Smooth muscle cell (in vitro differentiated cells): ENCODE results near the gene MPDU1. TPM values are rescaled to one million over a fixed set of nuclear protein-coding genes. Genes with fewer than 3 reads are reported as not detected.

Experiments
- DNase-seq: peaks from one replicate; lab custom pipeline; 2025; ENCODE audit not compliant: unreplicated experiment; lab: John Stamatoyannopoulos, UW
- H2AFZ ChIP-seq: fragments of 200-600 bp; sonication (generic); 2 replicates; pipeline ENCODE4 v1.6.0; 2016; ENCODE audit warnings: antibody characterized with exemption, low read depth, mild to moderate bottlenecking
- H3F3A ChIP-seq: fragments of 200-600 bp; sonication (generic); 2 replicates; pipeline ENCODE4 v1.6.0; 2017; ENCODE audit warnings: antibody characterized with exemption, low read depth
- H3K27ac ChIP-seq: fragments of 200-600 bp; sonication (generic); 2 replicates; pipeline ENCODE4 v1.5.1; 2016; ENCODE audit warnings: low read depth, mild to moderate bottlenecking
- H3K27me3 ChIP-seq: fragments of 200-600 bp; sonication (generic); 2 replicates; pipeline ENCODE4 v1.6.1; 2016; ENCODE audit warnings: low read depth, mild to moderate bottlenecking
- H3K36me3 ChIP-seq: fragments of 200-600 bp; sonication (generic); 2 replicates; pipeline ENCODE4 v1.5.1; 2016; ENCODE audit warnings: low read depth
- H3K4me1 ChIP-seq: fragments of 200-600 bp; sonication (generic); 2 replicates; pipeline ENCODE4 v1.5.1; 2016; ENCODE audit warnings: low read depth
- H3K4me2 ChIP-seq: fragments of 200-600 bp; sonication (generic); 2 replicates; pipeline ENCODE4 v1.6.0; 2016; ENCODE audit warnings: mild to moderate bottlenecking
- H3K4me3 ChIP-seq: fragments of 200-600 bp; sonication (generic); 2 replicates; pipeline ENCODE4 v1.5.1; 2016; ENCODE audit warnings: mild to moderate bottlenecking
- H3K79me2 ChIP-seq: fragments of 200-600 bp; sonication (generic); 2 replicates; pipeline ENCODE4 v1.6.0; 2016; ENCODE audit warnings: low read depth, mild to moderate bottlenecking
- H3K9ac ChIP-seq: fragments of 200-600 bp; sonication (generic); 2 replicates; pipeline ENCODE4 v1.6.0; 2016; ENCODE audit warnings: low read depth
- H3K9me3 ChIP-seq: fragments of 200-600 bp; sonication (generic); replicated peaks from 2 replicates; pipeline ENCODE4 v1.5.1; 2016; ENCODE audit warnings: low read depth
- H4K20me1 ChIP-seq: fragments of 200-600 bp; sonication (generic); 2 replicates; pipeline ENCODE4 v1.6.0; 2016; ENCODE audit warnings: low read depth
- WGBS: methylation state at CpG from one replicate; pipeline ENCODE4 v1.1.7; 2016; ENCODE audit warnings: low lambda C conversion rate; 5-methylcytosine and 5-hydroxymethylcytosine counted together
- polyA plus RNA-seq: library from polyadenylated mRNA; unstranded; fragments of >200 nt; fragmentation: Nextera tagmentation; extraction: Ambion mirVana; gene quantifications from 2 replicates; pipeline ENCODE4 v1.2.1, GENCODE V29; 2016
- total RNA-seq: library from RNA; depleted of rRNA; stranded (reverse); fragments of >200 nt; gene quantifications from 2 replicates; pipeline ENCODE4 v1.2.3, GENCODE V29; 2014
- TF ChIP-seq, protein P1 (sequence below): fragments of 200-600 bp; sonication (generic); IDR thresholded peaks from 2 replicates; pipeline ENCODE4 v1.5.1; 2017; ENCODE audit warnings: borderline replicate concordance, mild to moderate bottlenecking, antibody characterized with exemption; ENCODE audit not compliant: insufficient read depth, poor library complexity, severe bottlenecking

MPDU1 gene
- total and polyA plus RNA-seq, 2 experiments from 2014 or later, result 70.7 to 228 TPM

DNA sequence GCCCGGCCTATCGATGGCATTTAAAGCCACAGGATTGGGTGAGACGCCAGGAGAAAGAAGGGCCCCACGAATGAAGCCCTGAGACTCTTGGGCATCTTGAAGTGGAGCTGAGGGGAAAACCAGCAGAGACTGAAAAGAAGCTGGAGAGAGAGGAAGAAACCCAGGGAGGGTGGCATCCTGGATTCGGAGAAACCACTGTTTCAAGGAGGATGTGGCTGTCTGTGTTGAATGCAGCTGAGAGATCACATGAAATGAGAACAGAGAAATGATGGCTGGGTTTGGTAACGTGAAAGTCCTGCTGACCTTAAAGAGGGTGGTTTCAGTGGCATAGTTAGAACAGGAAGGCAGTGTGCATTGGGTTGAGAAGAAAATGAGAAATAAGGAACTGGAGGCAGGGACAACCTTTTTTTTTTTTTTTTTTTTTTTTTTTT is 31.0 kb upstream of the MPDU1 start:
- Histone ChIP-seq H3K4me1 (peaks cover 7% of the 10 kb centered on the region), H3K79me2 (no peaks in the 10 kb centered on the region), H3K9ac (no peak overlapping the region), H3F3A (no peaks in the 10 kb centered on the region), H3K27ac (no peak overlapping the region), H3K9me3 (no peaks in the 10 kb centered on the region), H4K20me1 (no peaks in the 10 kb centered on the region), H3K27me3 (no peaks in the 10 kb centered on the region), H2AFZ (no peak overlapping the region), H3K4me2 (no peak overlapping the region), H3K36me3 (no peaks in the 10 kb centered on the region), H3K4me3 (no peak overlapping the region)
- WGBS, result 93% methylated on average over 6 of the region's 6 CpGs
- TF ChIP-seq, protein P1, sequence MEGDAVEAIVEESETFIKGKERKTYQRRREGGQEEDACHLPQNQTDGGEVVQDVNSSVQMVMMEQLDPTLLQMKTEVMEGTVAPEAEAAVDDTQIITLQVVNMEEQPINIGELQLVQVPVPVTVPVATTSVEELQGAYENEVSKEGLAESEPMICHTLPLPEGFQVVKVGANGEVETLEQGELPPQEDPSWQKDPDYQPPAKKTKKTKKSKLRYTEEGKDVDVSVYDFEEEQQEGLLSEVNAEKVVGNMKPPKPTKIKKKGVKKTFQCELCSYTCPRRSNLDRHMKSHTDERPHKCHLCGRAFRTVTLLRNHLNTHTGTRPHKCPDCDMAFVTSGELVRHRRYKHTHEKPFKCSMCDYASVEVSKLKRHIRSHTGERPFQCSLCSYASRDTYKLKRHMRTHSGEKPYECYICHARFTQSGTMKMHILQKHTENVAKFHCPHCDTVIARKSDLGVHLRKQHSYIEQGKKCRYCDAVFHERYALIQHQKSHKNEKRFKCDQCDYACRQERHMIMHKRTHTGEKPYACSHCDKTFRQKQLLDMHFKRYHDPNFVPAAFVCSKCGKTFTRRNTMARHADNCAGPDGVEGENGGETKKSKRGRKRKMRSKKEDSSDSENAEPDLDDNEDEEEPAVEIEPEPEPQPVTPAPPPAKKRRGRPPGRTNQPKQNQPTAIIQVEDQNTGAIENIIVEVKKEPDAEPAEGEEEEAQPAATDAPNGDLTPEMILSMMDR, result no peak
- DNase-seq, result no peak

DNA sequence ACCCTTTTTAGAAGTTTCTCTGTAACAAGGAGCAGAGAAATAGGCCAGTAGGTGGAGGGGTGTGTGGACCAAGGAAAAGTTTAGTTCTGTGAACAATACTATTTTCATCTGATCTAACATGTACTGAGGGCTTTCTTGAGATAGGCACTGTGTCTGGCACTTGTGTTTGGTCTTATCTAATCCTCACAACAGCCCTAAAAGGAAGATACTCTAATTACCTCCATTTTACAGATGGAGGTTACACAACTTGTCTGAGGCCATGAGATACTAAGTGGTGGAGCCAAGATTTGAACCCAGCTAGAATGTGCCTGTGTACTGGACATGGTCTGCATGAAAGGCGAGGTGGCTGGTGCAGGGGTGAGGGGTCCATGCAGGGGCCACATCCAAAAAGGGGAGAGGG is 30.3 kb upstream of the MPDU1 start:
- peaks cover 11% of the 10 kb centered on the region for H3K4me1 ChIP-seq
- no peak for DNase-seq
- no peak overlapping the region for H3K4me2 ChIP-seq
- H3K27ac ChIP-seq, result no peak overlapping the region
- TF ChIP-seq, protein P1, result no peak
- no peak overlapping the region for H2AFZ ChIP-seq
- H3F3A ChIP-seq, result no peaks in the 10 kb centered on the region
- no peaks in the 10 kb centered on the region for H3K36me3 ChIP-seq
- H3K4me3 ChIP-seq, result no peak overlapping the region
- H3K9ac ChIP-seq, result no peak overlapping the region
- H3K79me2 ChIP-seq, result no peaks in the 10 kb centered on the region
- 94% methylated on average over 1 of the region's 1 CpG for WGBS
- no peaks in the 10 kb centered on the region for H3K27me3 ChIP-seq
- no peaks in the 10 kb centered on the region for H3K9me3 ChIP-seq
- H4K20me1 ChIP-seq, result no peaks in the 10 kb centered on the region

DNA sequence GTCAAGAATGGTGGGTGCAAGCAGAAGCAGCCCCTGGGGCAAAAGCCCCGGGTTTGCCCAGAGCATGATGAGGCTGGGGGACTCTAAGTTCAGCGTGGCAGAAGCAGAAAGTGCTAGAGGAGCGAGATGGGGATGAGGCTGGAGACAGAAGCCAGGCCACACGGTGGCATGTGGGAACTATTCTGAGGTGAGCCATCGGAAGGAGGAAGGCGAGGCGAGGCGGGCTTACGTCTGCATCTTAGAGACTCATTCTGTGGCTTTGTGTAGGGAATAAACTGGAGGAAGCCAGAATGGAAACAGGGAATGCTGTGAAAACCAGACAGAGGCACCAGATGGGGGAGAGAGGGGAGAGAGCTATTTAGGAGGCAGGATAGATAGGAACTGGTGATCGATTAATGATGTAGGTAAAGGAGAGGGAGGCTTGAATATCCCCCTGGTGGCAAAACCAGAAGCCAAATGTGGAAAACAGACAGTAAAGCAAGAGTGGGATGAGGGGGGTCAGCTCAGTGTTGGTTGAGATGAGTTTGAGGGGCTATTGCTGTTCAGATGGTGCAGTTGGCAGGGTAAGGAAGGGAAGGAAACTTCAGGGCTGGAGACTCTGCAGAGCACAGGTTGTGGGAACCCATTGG is 28.2 kb upstream of the MPDU1 start:
- no peak overlapping the region for H3K4me3 ChIP-seq
- no peaks in the 10 kb centered on the region for H4K20me1 ChIP-seq
- WGBS, result 77% methylated on average over 10 of the region's 10 CpGs
- TF ChIP-seq, protein P1, result no peak
- H3K27ac ChIP-seq, result no peak overlapping the region
- DNase-seq, result no peak
- no peaks in the 10 kb centered on the region for H3K79me2 ChIP-seq
- H3K9me3 ChIP-seq, result no peaks in the 10 kb centered on the region
- peaks cover 15% of the 10 kb centered on the region for H3K4me1 ChIP-seq
- H3K36me3 ChIP-seq, result no peaks in the 10 kb centered on the region
- H3F3A ChIP-seq, result no peaks in the 10 kb centered on the region
- H3K27me3 ChIP-seq, result no peaks in the 10 kb centered on the region
- no peak overlapping the region for H3K9ac ChIP-seq
- no peak overlapping the region for H2AFZ ChIP-seq
- no peak overlapping the region for H3K4me2 ChIP-seq

DNA sequence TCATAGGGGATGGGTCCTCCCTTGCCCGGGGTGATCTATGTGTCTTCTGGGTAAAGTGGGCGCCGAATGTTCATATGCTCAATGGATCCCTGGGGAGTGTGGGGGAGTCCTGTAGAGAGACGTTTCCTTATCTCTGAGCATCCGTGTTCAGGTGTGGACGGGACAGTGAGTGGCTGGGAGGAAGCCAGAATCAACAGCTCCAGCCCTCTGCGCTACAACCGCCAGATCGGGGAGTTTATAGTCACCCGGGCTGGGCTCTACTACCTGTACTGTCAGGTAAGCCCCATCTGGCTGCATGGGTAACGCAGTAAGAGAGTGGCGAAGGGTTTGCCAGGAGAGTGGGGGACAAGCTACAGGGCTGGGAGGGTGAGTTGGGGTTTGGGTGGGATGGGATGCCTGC is 27.0 kb upstream of the MPDU1 start:
- WGBS, result 98% methylated on average over 12 of the region's 12 CpGs
- H3F3A ChIP-seq, result no peaks in the 10 kb centered on the region
- H3K79me2 ChIP-seq, result no peaks in the 10 kb centered on the region
- no peaks in the 10 kb centered on the region for H3K9me3 ChIP-seq
- no peak overlapping the region for H3K4me3 ChIP-seq
- no peaks in the 10 kb centered on the region for H3K36me3 ChIP-seq
- no peak for DNase-seq
- H2AFZ ChIP-seq, result no peak overlapping the region
- no peak overlapping the region for H3K27ac ChIP-seq
- no peaks in the 10 kb centered on the region for H4K20me1 ChIP-seq
- TF ChIP-seq, protein P1, result no peak
- H3K27me3 ChIP-seq, result no peaks in the 10 kb centered on the region
- peaks cover 19% of the 10 kb centered on the region for H3K4me1 ChIP-seq
- no peak overlapping the region for H3K4me2 ChIP-seq
- H3K9ac ChIP-seq, result no peak overlapping the region
